OCI-LY7 (cell line): ENCODE results near the gene ANO10. TPM values are rescaled to one million over a fixed set of nuclear protein-coding genes. Genes with fewer than 3 reads are reported as not detected.
"Not testable (repeated sequence)": the region's sequence is repeated elsewhere in the genome, so short reads cannot be mapped to it uniquely, and the experiment has no call there.

Source experiments
- Bru-seq: library from RNA; stranded (reverse); fragments of 400-500 nt; gene quantifications from one replicate; lab custom pipeline; 2021; lab: Mats Ljungman, UMichigan
- BruChase-seq, 2 experiments: library from RNA; stranded (reverse); fragments of 400-500 nt; gene quantifications; one replicate each; lab custom pipeline; 2021; lab: Mats Ljungman, UMichigan
- BruUV-seq: library from RNA; stranded (reverse); fragments of 400-500 nt; replicated peaks from 2 replicates; lab custom pipeline; 2021; lab: Mats Ljungman, UMichigan
- CTCF ChIA-PET: fragments of 300-600 bp; sonication (Branson Sonifier 250); formaldehyde crosslinking; loops from one replicate; lab custom pipeline; 2022; ENCODE audit warnings: antibody characterized with exemption; ENCODE audit not compliant: unreplicated experiment; lab: Charles Lee
- POLR2A ChIA-PET: fragments of 300-600 bp; sonication (Branson Sonifier 250); formaldehyde crosslinking; loops from one replicate; lab custom pipeline; 2022; ENCODE audit warnings: antibody characterized with exemption; lab: Charles Lee
- DNase-seq: peaks from one replicate; pipeline ENCODE4 v3.0.0-alpha.2; 2015; ENCODE audit warnings: low spot score
- H2AFZ ChIP-seq: fragments of 200-600 bp; sonication (generic), shearing (Covaris generic); 2 replicates; pipeline ENCODE4 v1.6.1; 2014; ENCODE audit warnings: mild to moderate bottlenecking, antibody characterized with exemption, low read length, moderate library complexity
- H3K27ac ChIP-seq: fragments of 200-600 bp; sonication (generic); 2 replicates; pipeline ENCODE4 v1.5.1; 2014; ENCODE audit warnings: mixed run types, low read depth, mild to moderate bottlenecking, moderate library complexity, low read length, inconsistent platforms; ENCODE audit not compliant: poor library complexity, severe bottlenecking
- H3K36me3 ChIP-seq: fragments of 200-600 bp; sonication (generic); 2 replicates; pipeline ENCODE4 v1.6.1; 2014; ENCODE audit warnings: mild to moderate bottlenecking, antibody characterized with exemption, low read length, moderate library complexity, mixed read lengths; ENCODE audit not compliant: insufficient read depth
- H3K4me1 ChIP-seq: fragments of 200-600 bp; sonication (generic); 2 replicates; pipeline ENCODE4 v1.5.1; 2014; ENCODE audit warnings: mild to moderate bottlenecking, low read length; ENCODE audit not compliant: insufficient read depth, poor library complexity, severe bottlenecking
- H3K4me2 ChIP-seq: fragments of 200-600 bp; sonication (generic); 2 replicates; pipeline ENCODE4 v1.6.1; 2014; ENCODE audit warnings: mild to moderate bottlenecking, low read length
- H3K4me3 ChIP-seq: fragments of 200-600 bp; sonication (generic); 2 replicates; pipeline ENCODE4 v1.5.1; 2014; ENCODE audit warnings: mild to moderate bottlenecking, low read depth, low read length; ENCODE audit not compliant: poor library complexity, severe bottlenecking
- H3K79me2 ChIP-seq: fragments of 200-600 bp; sonication (generic); 2 replicates; pipeline ENCODE4 v1.6.1; 2016; ENCODE audit warnings: low read depth, mild to moderate bottlenecking, low read length, moderate library complexity, mixed read lengths; ENCODE audit not compliant: insufficient read depth
- H3K9me2 ChIP-seq: fragments of 200-600 bp; sonication (generic); 2 replicates; pipeline ENCODE4 v1.6.1; 2016; ENCODE audit warnings: mild to moderate bottlenecking, low read length, mixed read lengths; ENCODE audit not compliant: insufficient read depth
- H3K9me3 ChIP-seq: fragments of 200-600 bp; sonication (generic); 2 replicates; pipeline ENCODE4 v1.6.1; 2014; ENCODE audit warnings: mild to moderate bottlenecking, mixed run types, low read length, mixed read lengths
- H4K20me1 ChIP-seq: fragments of 200-600 bp; sonication (generic); 2 replicates; pipeline ENCODE4 v1.6.1; 2014; ENCODE audit warnings: mild to moderate bottlenecking, antibody characterized with exemption, low read length, moderate library complexity, mixed read lengths; ENCODE audit not compliant: insufficient read depth
- EZH2phosphoT487 ChIP-seq: fragments of 200-600 bp; sonication (generic); IDR thresholded peaks from 2 replicates; pipeline ENCODE4 v1.6.1; 2018; ENCODE audit warnings: low read depth, borderline replicate concordance, mild to moderate bottlenecking, mixed run types, antibody characterized with exemption, low read length, moderate library complexity, mixed read lengths
- intact Hi-C: fragments of 100-400 bp; cut with micrococcal nuclease; formaldehyde crosslinking; loops from one replicate; pipeline ENCODE4 v1.10.0; 2022; ENCODE audit not compliant: unreplicated experiment
- long read RNA-seq: library from polyadenylated mRNA; stranded (forward); transcript quantifications from one replicate; pipeline ENCODE4 v2.0.0, GENCODE V29; 2022
- total RNA-seq, 2 experiments: library from RNA; depleted of rRNA in 1 of 2; stranded (reverse); fragments of >200 nt in 1 of 2; shearing (Covaris generic) in 1 of 2; gene quantifications; 2 replicates each; pipeline ENCODE4 v1.2.3, GENCODE V29; 2014 to 2022
- TF ChIP-seq, protein P1 (sequence below): fragments of 200-600 bp; sonication (generic); conservative IDR thresholded peaks from 2 replicates; pipeline ENCODE4 v1.5.1; 2014; ENCODE audit warnings: mild to moderate bottlenecking, antibody characterized with exemption, low read length, moderate library complexity, mixed read lengths

ANO10 gene, protein sequence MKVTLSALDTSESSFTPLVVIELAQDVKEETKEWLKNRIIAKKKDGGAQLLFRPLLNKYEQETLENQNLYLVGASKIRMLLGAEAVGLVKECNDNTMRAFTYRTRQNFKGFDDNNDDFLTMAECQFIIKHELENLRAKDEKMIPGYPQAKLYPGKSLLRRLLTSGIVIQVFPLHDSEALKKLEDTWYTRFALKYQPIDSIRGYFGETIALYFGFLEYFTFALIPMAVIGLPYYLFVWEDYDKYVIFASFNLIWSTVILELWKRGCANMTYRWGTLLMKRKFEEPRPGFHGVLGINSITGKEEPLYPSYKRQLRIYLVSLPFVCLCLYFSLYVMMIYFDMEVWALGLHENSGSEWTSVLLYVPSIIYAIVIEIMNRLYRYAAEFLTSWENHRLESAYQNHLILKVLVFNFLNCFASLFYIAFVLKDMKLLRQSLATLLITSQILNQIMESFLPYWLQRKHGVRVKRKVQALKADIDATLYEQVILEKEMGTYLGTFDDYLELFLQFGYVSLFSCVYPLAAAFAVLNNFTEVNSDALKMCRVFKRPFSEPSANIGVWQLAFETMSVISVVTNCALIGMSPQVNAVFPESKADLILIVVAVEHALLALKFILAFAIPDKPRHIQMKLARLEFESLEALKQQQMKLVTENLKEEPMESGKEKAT
- total RNA-seq (2014; rRNA removed; shearing (Covaris generic)) (1.2 and 2.2 TPM in 2 replicates), total RNA-seq (2022) (3.8 and 5.8 TPM in 2 replicates), Bru-seq, nascent RNA (percentile 38 among the genes with signal in this experiment), BruChase-seq, experiment 1, labeled RNA remaining after a 6-hour chase (percentile 37 among the genes with signal in this experiment), BruChase-seq, experiment 2, labeled RNA remaining after a 2-hour chase (percentile 32 among the genes with signal in this experiment)
- long read RNA-seq, partial matches to known transcripts: 1 of 5 reads
- long read RNA-seq, other reads (novel, unspliced or antisense): 0 of 5 reads

DNA sequence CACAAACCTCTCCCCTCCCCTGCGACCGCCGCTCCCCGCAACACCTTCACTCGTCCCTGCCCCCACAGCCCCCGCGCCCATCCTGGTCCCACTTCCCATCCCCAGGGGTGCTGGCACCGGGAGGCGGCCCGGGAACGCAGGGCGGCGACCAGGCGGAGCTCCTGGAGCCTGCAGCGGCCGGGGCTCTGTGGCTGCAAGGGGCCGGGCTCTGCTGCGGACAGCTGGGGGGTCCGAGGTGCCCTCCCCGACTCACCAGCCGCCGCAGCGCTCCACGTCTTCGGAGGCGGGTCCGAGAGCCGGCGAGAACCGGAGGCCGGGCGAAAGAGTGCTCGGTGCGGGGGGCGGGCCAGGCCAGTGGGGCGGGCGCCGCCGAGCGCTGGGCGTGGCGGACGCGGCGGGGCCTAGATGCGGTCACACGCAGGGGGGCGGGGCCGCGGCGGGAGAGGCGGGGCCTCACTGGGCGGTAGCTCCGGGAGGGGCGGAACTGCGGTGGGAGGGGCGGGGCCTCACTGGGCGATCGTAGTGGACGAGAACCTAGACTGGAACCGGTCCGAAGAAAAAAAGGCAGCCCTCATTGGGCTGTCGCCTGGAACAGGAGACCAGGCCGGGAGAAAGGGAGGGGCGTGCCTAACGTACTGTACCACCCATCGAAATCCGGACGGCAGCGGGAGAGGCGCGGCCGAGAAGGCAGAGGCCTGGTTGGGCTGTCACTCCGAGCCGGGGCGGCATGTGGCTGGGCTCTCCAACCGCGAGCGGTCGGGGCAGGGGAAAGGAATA, at the start of gene ANO10:
Gene ANO10 (minus strand): TSS at position 356 of the 777 bp plus-strand sequence. CDS start 16,159 bp downstream, outside the sequence.
- BruUV-seq: no TSS peak
- H3K79me2 ChIP-seq: no peaks in the 10 kb centered on the region
- TF ChIP-seq, protein P1, sequence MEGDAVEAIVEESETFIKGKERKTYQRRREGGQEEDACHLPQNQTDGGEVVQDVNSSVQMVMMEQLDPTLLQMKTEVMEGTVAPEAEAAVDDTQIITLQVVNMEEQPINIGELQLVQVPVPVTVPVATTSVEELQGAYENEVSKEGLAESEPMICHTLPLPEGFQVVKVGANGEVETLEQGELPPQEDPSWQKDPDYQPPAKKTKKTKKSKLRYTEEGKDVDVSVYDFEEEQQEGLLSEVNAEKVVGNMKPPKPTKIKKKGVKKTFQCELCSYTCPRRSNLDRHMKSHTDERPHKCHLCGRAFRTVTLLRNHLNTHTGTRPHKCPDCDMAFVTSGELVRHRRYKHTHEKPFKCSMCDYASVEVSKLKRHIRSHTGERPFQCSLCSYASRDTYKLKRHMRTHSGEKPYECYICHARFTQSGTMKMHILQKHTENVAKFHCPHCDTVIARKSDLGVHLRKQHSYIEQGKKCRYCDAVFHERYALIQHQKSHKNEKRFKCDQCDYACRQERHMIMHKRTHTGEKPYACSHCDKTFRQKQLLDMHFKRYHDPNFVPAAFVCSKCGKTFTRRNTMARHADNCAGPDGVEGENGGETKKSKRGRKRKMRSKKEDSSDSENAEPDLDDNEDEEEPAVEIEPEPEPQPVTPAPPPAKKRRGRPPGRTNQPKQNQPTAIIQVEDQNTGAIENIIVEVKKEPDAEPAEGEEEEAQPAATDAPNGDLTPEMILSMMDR: no peak
- DNase-seq: peak; percentile 95
- H3K36me3 ChIP-seq: no peaks in the 10 kb centered on the region
- no peak within 1 kb of the TSS for H3K27ac ChIP-seq
- no peaks in the 10 kb centered on the region for H3K9me3 ChIP-seq
- peak within 1 kb of the TSS; percentile 80 for H3K4me2 ChIP-seq
- H3K4me3 ChIP-seq: peak within 1 kb of the TSS; percentile 71
- POLR2A ChIA-PET: interaction anchor here (0.6 to 0.9 kb wide), 2 partner anchors 68 to 737 kb away, joined by 3 to 4 read pairs; no protein-coding TSS in a partner anchor
- intact Hi-C loops: loop anchor here (5.0 kb wide), 1 partner anchor 70 kb away; the partner anchor contains the start of gene ABHD5
- CTCF ChIA-PET: interaction anchor here (0.5 to 0.6 kb wide), 3 partner anchors 10 to 766 kb away, joined by 3 to 4 read pairs (median 3); no protein-coding TSS in a partner anchor
- H3K9me2 ChIP-seq: no peaks in the 10 kb centered on the region
- H2AFZ ChIP-seq: peak within 1 kb of the TSS; percentile 93
- H4K20me1 ChIP-seq: no peaks in the 10 kb centered on the region
- peaks cover 8% of the 10 kb centered on the region for H3K4me1 ChIP-seq

DNA sequence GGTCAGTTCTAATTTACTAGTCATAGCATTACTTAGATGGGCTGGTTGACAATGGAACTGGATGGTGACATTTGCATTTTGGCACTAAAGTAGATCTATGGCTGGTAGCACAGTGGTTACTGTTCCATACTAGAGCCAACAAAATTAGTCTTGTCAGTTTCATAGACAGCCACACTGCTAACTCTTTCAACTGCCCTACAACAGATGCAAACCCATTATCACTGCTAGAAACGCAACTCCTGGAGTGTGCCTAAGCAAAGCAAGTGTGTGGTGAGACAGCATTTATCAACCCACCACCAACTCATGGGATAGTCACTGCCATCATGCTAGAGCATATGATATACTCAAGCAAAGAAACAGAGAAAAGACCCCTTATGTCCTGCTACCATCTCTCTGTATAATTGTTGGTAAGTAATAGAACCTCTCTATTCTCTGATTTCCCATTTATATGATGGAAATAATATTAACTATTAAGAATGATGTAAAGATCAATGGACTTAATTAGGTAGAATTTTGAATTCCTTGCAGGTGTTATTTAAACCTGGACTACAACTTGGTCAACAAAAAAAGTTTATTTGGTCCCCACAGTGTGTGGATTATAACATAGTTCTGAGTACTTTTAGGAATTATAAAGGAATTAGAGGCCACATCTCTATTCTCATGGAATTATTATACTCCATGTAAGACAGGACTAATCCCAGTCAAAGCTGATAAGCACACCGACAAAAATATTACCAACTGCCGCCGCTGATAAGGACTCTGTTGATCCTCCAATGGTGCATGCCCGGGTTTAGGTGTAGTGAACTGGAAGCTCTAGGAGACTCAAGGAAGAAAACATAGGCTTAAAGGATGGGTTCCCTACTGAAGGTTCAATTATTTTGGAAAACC, 49.1 kb upstream of the ANO10 start:
- H2AFZ ChIP-seq: no peak overlapping the region
- no peak overlapping the region for H3K4me2 ChIP-seq
- H4K20me1 ChIP-seq: no peaks in the 10 kb centered on the region
- H3K79me2 ChIP-seq: no peaks in the 10 kb centered on the region
- H3K4me1 ChIP-seq: no peaks in the 10 kb centered on the region
- TF ChIP-seq EZH2phosphoT487: no peak
- TF ChIP-seq, protein P1: no peak
- H3K9me3 ChIP-seq: no peaks in the 10 kb centered on the region
- no peaks in the 10 kb centered on the region for H3K9me2 ChIP-seq
- CTCF ChIA-PET: no interaction called here
- no peak for DNase-seq
- intact Hi-C loops: no loop called here
- POLR2A ChIA-PET: no interaction called here
- no peak overlapping the region for H3K27ac ChIP-seq
- BruUV-seq: no TSS peak
- H3K36me3 ChIP-seq: no peaks in the 10 kb centered on the region
- H3K4me3 ChIP-seq: no peak overlapping the region

DNA sequence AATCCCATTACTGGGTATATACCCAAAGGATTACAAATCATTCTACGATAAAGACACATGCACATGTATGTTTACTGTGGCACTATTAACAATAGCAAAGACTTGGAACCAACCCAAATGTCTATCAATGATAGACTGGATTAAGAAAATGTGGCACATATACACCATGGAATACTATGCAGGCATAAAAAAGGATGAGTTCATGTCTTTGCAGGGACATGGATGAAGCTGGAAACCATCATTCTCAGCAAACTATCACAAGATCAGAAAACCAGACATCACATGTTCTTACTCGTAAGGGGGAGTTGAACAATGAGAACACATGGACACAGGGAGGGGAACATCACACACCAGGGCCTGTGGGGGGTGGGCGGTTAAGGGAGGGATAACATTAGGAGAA, 43.2 kb upstream of the ANO10 start:
- H4K20me1 ChIP-seq, H3K4me3 ChIP-seq, BruUV-seq, H3K4me1 ChIP-seq, H2AFZ ChIP-seq, H3K79me2 ChIP-seq, H3K36me3 ChIP-seq, H3K9me2 ChIP-seq, H3K9me3 ChIP-seq, CTCF ChIA-PET, intact Hi-C loops, H3K27ac ChIP-seq, H3K4me2 ChIP-seq, DNase-seq: not testable (repeated sequence)
- POLR2A ChIA-PET: interaction anchor here (0.6 kb wide), 1 partner anchor 380 kb away, joined by 3 read pairs; no protein-coding TSS in a partner anchor

DNA sequence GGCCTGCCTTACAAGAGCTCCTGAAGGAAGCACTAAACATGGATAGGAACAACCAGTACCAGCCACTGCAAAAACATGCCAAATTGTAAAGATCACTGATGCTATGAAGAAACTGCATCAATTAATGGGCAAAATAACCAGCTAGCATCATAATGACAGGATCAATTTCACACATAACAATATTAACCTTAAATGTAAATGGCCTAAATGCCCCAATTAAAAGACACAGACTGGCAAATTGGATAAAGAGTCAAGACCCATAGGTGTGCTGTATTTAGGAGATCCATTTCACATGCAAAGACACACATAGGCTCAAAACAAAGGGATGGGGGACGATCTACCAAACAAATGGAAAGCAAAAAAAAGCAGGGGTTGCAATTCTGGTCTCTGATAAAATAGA, 39.6 kb upstream of the ANO10 start:
- POLR2A ChIA-PET, CTCF ChIA-PET, intact Hi-C loops: not testable (repeated sequence)

More for the DNA sequence above, 39.6 kb upstream of the ANO10 start:
- not testable (repeated sequence) for H3K4me2 ChIP-seq, H3K79me2 ChIP-seq, BruUV-seq, H3K4me3 ChIP-seq, DNase-seq, H3K36me3 ChIP-seq, H3K4me1 ChIP-seq, H2AFZ ChIP-seq, H3K9me3 ChIP-seq, H3K9me2 ChIP-seq, H4K20me1 ChIP-seq, H3K27ac ChIP-seq
